Measurements from ENCODE around the gene TTLL11.

DNA sequence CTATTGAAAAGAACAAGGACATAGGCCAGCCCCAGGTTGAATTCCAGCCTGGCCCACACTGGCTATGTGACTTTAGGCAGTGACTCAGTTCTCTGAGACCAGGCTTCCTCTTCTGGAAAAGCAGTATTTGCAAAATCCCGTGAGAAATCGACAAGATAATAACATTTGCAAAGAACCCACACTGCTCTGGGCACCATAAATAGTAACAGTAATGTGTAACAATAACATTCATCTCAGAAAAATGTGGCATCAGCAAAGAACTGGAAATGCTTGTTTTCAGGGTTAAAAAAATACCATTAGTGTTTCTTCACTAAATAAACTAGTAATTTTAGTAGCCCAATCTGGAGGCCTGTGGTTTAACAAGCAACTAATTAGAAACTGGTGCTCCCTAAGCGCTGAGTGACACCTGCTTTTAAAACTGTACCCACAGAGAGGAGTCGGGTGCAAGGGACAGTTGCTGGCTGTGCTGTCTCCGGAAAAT is 148.4 kb downstream of the TTLL11 start:
- no peak for TF ChIP-seq CREB1 (IDR thresholded peaks at IDR 0.05)
- TF ChIP-seq, protein P1, sequence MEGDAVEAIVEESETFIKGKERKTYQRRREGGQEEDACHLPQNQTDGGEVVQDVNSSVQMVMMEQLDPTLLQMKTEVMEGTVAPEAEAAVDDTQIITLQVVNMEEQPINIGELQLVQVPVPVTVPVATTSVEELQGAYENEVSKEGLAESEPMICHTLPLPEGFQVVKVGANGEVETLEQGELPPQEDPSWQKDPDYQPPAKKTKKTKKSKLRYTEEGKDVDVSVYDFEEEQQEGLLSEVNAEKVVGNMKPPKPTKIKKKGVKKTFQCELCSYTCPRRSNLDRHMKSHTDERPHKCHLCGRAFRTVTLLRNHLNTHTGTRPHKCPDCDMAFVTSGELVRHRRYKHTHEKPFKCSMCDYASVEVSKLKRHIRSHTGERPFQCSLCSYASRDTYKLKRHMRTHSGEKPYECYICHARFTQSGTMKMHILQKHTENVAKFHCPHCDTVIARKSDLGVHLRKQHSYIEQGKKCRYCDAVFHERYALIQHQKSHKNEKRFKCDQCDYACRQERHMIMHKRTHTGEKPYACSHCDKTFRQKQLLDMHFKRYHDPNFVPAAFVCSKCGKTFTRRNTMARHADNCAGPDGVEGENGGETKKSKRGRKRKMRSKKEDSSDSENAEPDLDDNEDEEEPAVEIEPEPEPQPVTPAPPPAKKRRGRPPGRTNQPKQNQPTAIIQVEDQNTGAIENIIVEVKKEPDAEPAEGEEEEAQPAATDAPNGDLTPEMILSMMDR (IDR thresholded peaks at IDR 0.05; ENCODE audit: control extremely low read depth in 1 of 3, insufficient read depth in 1 of 3, low read depth in 1 of 3, low read length in 3 of 3): no peak
- TF ChIP-seq FOSL1 (IDR thresholded peaks at IDR 0.05; ENCODE audit: insufficient read depth, low read depth, low read length): no peak
- no peak for TF ChIP-seq SIX5 (IDR thresholded peaks at IDR 0.05; ENCODE audit: low read depth, low read length)
- TF ChIP-seq BCL11A (IDR thresholded peaks at IDR 0.05; ENCODE audit: low read depth in 2 of 2, low read length in 2 of 2): no peak
- TF ChIP-seq POLR2A (IDR thresholded peaks at IDR 0.05; ENCODE audit: control extremely low read depth in 1 of 2, low read depth in 2 of 2, low read length in 2 of 2): no peak
- TF ChIP-seq ATF3 (IDR thresholded peaks at IDR 0.05; ENCODE audit: insufficient read depth, low read depth, low read length): no peak
- no peak for TF ChIP-seq USF2 (IDR thresholded peaks at IDR 0.05; ENCODE audit: low read length)
- TF ChIP-seq POLR2AphosphoS5 (IDR thresholded peaks at IDR 0.05; ENCODE audit: low read depth, low read length): no peak

Measured in H1 (cell line).